Common myeloid progenitor, CD34-positive (primary cell): ENCODE results near the gene FHIT.

Experiments
- CTCF ChIA-PET: fragments of 350-600 bp; sonication (Branson Sonifier 250); formaldehyde crosslinking; loops from one replicate; lab custom pipeline; 2021; ENCODE audit warnings: antibody characterized with exemption; lab: Charles Lee
- POLR2A ChIA-PET: fragments of 350-600 bp; sonication (Branson Sonifier 250); formaldehyde crosslinking; loops from one replicate; lab custom pipeline; 2021; ENCODE audit warnings: antibody characterized with exemption; lab: Charles Lee
- DNase-seq, 3 donors: peaks; one replicate each; pipeline versions ENCODE4 v3.0.0 to v3.0.0-alpha.2; 2013
- H3K27ac ChIP-seq, 2 experiments: 1 replicate in 1 of 2; 2 replicates in 1 of 2; pipeline ENCODE4 v1.7.0; 2013; ENCODE audit warnings: inconsistent platforms in 2 of 2, low read length in 2 of 2, mild to moderate bottlenecking in 2 of 2, low read depth in 1 of 2, moderate library complexity in 1 of 2; ENCODE audit not compliant: severe bottlenecking in 2 of 2, insufficient read depth in 1 of 2, poor library complexity in 1 of 2
- H3K27me3 ChIP-seq, 5 experiments: replicated peaks in 2 of 5; 1 replicate in 3 of 5; 2 replicates in 2 of 5; pipeline versions ENCODE4 v1.6.1 to v1.7.0; 2013; ENCODE audit warnings: low read length in 4 of 5, mild to moderate bottlenecking in 2 of 5, moderate library complexity in 2 of 5, inconsistent platforms in 1 of 5; ENCODE audit not compliant: insufficient read depth in 5 of 5, control insufficient read depth in 4 of 5
- H3K36me3 ChIP-seq, 4 experiments: 1 replicate in 2 of 4; 2 replicates in 2 of 4; pipeline versions ENCODE4 v1.6.1 to v1.7.0; 2013; ENCODE audit warnings: low read length in 3 of 4, control low read depth in 1 of 4, mild to moderate bottlenecking in 1 of 4; ENCODE audit not compliant: control insufficient read depth in 4 of 4, insufficient read depth in 4 of 4
- H3K4me1 ChIP-seq, 4 experiments: 1 replicate in 3 of 4; 2 replicates in 1 of 4; pipeline versions ENCODE4 v1.6.1 to v1.7.1; 2013; ENCODE audit warnings: low read length in 3 of 4, mild to moderate bottlenecking in 3 of 4, control low read depth in 1 of 4, inconsistent platforms in 1 of 4, moderate library complexity in 1 of 4; ENCODE audit not compliant: control insufficient read depth in 4 of 4, insufficient read depth in 4 of 4; ENCODE audit errors: control extremely low read depth in 1 of 4
- H3K4me3 ChIP-seq, 7 experiments: 1 replicate in 4 of 7; 2 replicates in 3 of 7; pipeline versions ENCODE4 v1.5.1 to v1.7.0; 2013; ENCODE audit warnings: mild to moderate bottlenecking in 7 of 7, low read length in 6 of 7, moderate library complexity in 6 of 7, inconsistent platforms in 2 of 7, low read depth in 2 of 7, control low read depth in 1 of 7; ENCODE audit not compliant: insufficient read depth in 4 of 7, control insufficient read depth in 1 of 7; ENCODE audit errors: extremely low read depth in 1 of 7
- H3K9me3 ChIP-seq, 5 experiments: 1 replicate in 4 of 5; 2 replicates in 1 of 5; pipeline versions ENCODE4 v1.6.1 to v1.7.1; 2013; ENCODE audit warnings: low read length in 4 of 5, mild to moderate bottlenecking in 2 of 5, inconsistent platforms in 1 of 5, low read depth in 1 of 5, moderate library complexity in 1 of 5; ENCODE audit not compliant: control insufficient read depth in 4 of 5, insufficient read depth in 2 of 5; ENCODE audit errors: control extremely low read depth in 1 of 5
- WGBS: methylation state at CpG from one replicate; pipeline ENCODE4 v1.1.5; 2013; ENCODE audit not compliant: insufficient coverage; 5-methylcytosine and 5-hydroxymethylcytosine counted together

Gene FHIT

DNA sequence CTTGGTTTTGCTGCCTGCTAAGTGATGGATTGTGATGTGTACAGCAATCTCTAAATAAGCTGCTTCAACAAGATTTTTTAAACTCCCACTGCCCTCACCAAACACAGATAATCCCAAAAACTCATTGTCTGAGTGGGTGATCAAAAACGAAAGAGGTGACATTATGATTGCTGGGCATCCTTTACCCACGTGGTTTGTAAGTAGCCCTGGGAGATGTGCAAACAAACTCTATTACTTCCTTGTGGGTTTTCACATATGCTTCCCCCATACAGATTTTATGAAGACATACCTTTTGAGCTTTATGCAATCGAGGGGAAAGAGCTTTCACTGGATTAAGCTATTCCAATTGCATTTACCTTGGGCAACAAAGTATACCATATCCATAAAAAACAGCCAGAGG is 1000.4 kb downstream of the FHIT start:
- 67% methylated on average over 3 of the region's 3 CpGs for WGBS
- ChIA-PET POLR2A (no interaction called here), CTCF (no interaction called here)
- peak in 1 of 3 donors; percentile 7 for DNase-seq
- Histone ChIP-seq H3K4me1 (no peaks in the 10 kb centered on the region), H3K36me3 (no peaks in the 10 kb centered on the region), H3K4me3 (no peak overlapping the region), H3K27ac (no peak overlapping the region), H3K27me3 (no peaks in the 10 kb centered on the region), H3K9me3 (peaks cover 0 to 3% (median 0%) of the 10 kb centered on the region in 5 experiments)

DNA sequence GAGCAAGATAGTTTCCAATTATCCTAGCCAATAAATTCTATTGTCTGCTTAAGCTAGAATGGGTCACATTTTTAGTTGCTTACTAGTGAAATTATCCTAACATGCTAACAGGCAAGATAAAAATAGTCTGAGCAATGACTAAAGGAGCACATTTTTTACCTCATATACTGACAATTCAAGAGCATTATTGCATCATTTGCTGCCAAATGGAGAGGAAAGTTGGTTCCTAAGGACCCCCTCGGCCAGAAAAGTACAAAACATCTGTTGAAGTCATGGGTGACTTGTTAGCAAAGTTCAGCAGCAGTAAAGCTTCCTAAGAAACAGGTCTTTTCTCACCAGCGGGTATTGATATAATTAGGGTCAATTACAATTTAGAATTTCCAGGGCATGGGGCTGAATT is 1001.0 kb downstream of the FHIT start:
- ChIA-PET CTCF (no interaction called here), POLR2A (no interaction called here)
- Histone ChIP-seq H3K27me3 (no peaks in the 10 kb centered on the region), H3K36me3 (no peaks in the 10 kb centered on the region), H3K4me3 (no peak overlapping the region), H3K27ac (no peak overlapping the region), H3K4me1 (no peaks in the 10 kb centered on the region), H3K9me3 (peaks cover 0 to 3% (median 0%) of the 10 kb centered on the region in 5 experiments)
- DNase-seq = no peak
- WGBS = 60% methylated on average over 1 of the region's 2 CpGs

DNA sequence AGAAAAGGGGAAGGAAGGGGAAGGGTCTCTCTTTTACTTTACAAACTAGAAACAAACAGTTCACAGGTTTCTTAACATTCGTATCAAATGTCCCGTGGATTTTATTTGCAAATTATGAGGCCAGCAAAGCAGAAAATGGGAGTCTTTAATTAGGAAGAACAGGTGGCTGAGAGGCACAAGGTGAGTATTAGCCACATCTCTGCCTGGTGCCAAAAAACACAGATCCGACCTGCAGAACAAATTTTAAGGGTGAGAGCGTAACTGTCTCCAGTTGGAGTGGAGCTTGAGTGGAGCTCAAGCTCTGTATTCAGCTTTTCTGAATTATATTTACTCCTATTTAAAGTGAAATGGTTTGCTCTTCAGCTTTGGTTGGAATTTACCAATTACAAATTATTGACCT is 1004.9 kb downstream of the FHIT start:
- 100% methylated on average over 2 of the region's 4 CpGs for WGBS
- CTCF ChIA-PET = interaction anchor here (1.4 kb wide), 1 partner anchor 11 kb away, joined by 3 read pairs; no protein-coding TSS in a partner anchor

DNA sequence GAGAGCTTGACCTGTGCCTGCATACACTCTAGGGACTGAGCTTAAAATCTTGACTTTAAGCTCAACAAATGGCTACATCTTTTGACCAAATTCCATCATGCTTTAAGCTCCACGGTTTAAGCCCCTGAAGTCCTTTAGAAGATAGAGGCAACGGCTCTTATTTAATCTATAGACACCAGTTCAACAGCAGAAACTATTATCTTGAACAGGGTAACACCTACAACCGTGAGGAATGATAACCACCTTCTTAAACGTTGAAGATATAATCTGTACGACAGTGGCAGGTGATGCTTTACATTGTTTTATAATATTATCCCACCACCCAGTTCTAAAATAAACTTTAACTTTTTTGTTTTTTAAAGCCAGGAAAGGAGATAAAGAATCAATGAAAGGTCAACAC is 1007.8 kb downstream of the FHIT start:
- POLR2A ChIA-PET = no interaction called here
- no peak overlapping the region for H3K4me3 ChIP-seq
- no peak overlapping the region for H3K27ac ChIP-seq
- no peaks in the 10 kb centered on the region for H3K27me3 ChIP-seq
- DNase-seq = no peak
- 100% methylated on average over 1 of the region's 5 CpGs for WGBS
- CTCF ChIA-PET = interaction anchor here (1.3 kb wide), 1 partner anchor 11 kb away, joined by 5 read pairs; no protein-coding TSS in a partner anchor
- H3K4me1 ChIP-seq = peaks cover 0 to under 1% (median 0%) of the 10 kb centered on the region in 4 experiments
- no peaks in the 10 kb centered on the region for H3K9me3 ChIP-seq
- H3K36me3 ChIP-seq = no peaks in the 10 kb centered on the region

More for the DNA sequence above, 1004.9 kb downstream of the FHIT start:
- POLR2A ChIA-PET = no interaction called here
- H3K27ac ChIP-seq = no peak overlapping the region
- peaks cover 0 to 3% (median 0%) of the 10 kb centered on the region in 5 experiments for H3K9me3 ChIP-seq
- DNase-seq = no peak
- no peaks in the 10 kb centered on the region for H3K4me1 ChIP-seq
- no peaks in the 10 kb centered on the region for H3K36me3 ChIP-seq
- no peak overlapping the region for H3K4me3 ChIP-seq
- H3K27me3 ChIP-seq = no peaks in the 10 kb centered on the region

DNA sequence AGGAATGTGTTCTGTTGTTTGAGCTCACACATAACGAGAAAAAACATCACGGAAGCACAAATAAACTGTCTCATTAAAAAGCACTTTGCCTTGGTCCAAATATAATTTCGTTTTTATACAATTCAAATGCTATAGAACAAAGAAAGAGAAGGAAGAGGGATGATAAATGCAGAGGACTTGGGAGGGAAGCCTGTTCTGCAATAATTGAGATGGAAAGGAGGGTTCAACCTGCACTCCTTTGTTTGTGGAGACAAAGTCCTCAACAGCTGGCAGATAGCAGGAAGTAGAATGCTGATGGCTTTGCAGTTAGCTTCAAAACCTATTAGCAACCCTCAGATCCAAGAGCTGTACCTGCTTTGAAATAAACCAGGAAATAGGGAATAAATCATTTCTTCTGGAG is 1010.8 kb downstream of the FHIT start:
- Histone ChIP-seq H3K4me3 (no peak overlapping the region), H3K36me3 (no peaks in the 10 kb centered on the region), H3K27me3 (no peaks in the 10 kb centered on the region), H3K9me3 (no peaks in the 10 kb centered on the region), H3K4me1 (peaks cover 0 to 3% (median 0%) of the 10 kb centered on the region in 4 experiments), H3K27ac (no peak overlapping the region)
- no peak for DNase-seq
- CTCF ChIA-PET = no interaction called here
- POLR2A ChIA-PET = no interaction called here
- whole genome bisulfite sequencing = no CpG with 5 or more reads among the region's 3 CpGs

DNA sequence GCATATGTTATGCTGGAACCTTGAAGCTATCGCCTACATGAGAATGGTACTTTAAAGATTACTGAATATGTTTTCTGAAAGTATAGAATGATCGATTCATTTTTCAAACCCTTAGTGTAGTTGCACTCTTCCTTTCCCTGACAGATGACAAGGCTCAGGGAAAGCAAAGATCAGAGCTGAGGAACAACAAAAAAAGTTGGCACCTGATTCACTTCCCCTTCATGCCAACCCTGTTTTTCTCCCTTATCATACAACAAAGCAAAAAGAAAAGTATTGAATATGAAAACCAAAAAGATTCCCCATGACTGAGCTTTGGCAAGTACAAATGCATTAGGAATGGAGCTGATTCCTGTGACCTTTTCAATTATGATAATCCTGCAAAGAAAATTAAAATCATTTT is 1012.7 kb downstream of the FHIT start:
- peak in 2 of 3 donors; percentile 40 to 51 for DNase-seq
- Histone ChIP-seq H3K9me3 (peaks cover 0 to 3% (median 0%) of the 10 kb centered on the region in 5 experiments), H3K4me3 (no peak overlapping the region), H3K27ac (no peak overlapping the region), H3K4me1 (peaks cover 0 to 3% (median 0%) of the 10 kb centered on the region in 4 experiments), H3K36me3 (no peaks in the 10 kb centered on the region), H3K27me3 (no peaks in the 10 kb centered on the region)
- ChIA-PET CTCF (no interaction called here), POLR2A (no interaction called here)
- WGBS = 38% methylated on average over 2 of the region's 2 CpGs

DNA sequence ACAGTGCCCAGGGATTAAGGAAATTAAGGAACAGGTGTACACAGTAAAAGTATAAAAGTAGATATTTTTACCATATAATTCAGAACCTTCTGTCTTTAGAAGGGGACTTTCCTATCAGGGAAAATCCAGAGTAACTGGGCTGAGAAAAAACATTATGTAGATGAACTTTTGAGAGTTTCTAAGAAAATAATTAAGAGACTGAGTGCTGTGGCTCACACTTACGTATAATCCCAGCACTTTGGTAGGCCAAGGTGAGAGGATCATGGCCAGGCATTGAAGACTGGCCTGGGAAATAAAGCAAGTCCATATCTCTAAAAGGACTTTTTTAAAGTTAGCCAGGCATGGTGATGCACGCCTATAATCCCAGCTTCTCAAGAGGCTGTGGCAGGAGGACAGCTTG is 1021.8 kb downstream of the FHIT start:
- no peak overlapping the region for H3K4me3 ChIP-seq
- 91% methylated on average over 2 of the region's 2 CpGs for WGBS
- H3K27me3 ChIP-seq = no peaks in the 10 kb centered on the region
- CTCF ChIA-PET = no interaction called here
- POLR2A ChIA-PET = no interaction called here
- no peak overlapping the region for H3K27ac ChIP-seq
- H3K36me3 ChIP-seq = no peaks in the 10 kb centered on the region
- peaks cover 0 to 4% (median 0%) of the 10 kb centered on the region in 5 experiments for H3K9me3 ChIP-seq
- no peaks in the 10 kb centered on the region for H3K4me1 ChIP-seq
- DNase-seq = no peak
